ENCODE measurements around the gene NEO1. TPM values are rescaled to one million over a fixed set of nuclear protein-coding genes. Genes with fewer than 3 reads are reported as not detected.

Gene NEO1
- total and polyA plus RNA-seq, 2 experiments from 2014 or later = 39.1 to 64.0 TPM

DNA sequence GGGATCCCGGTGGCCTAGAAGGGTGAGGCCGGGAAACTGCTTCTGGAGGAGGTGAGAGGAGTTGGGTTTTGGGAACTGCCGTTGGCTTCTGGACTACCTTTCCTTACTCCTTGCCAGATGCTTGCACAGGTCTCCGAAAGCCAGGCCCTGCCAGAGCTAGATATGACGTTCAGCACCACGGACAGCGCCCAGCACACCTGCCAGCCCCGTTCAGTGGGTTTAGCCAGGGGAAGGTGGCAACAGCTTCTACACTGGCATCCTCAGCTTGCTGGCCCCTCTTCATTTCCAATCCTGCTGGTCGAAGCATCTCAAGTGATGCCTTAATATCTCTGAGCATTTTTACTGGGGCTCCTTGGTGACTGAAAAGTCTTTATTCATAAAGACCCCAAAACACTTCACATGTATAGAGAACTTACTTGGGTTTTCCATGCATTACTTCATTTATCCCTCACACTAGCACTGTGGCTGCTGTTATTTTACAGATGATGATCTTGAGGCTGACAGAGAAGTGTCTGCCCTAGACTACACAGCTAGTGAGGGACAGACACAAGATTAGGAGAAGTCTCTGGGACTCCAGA, 294.6 kb downstream of the NEO1 start:
- DNase-seq (ENCODE audit: low spot score) = peak; percentile 88
- no peaks in the 10 kb centered on the region for H3K4me1 ChIP-seq (ENCODE audit: insufficient read depth)
- no peaks in the 10 kb centered on the region for H3K9me2 ChIP-seq (replicated peaks; ENCODE audit: insufficient read depth)
- H3K9me3 ChIP-seq (ENCODE audit: low read depth) = no peaks in the 10 kb centered on the region
- no peak overlapping the region for H3K4me3 ChIP-seq
- H2AFZ ChIP-seq = no peak overlapping the region
- 31% methylated on average over 9 of the region's 9 CpGs for WGBS (ENCODE audit: low lambda C conversion rate, missing lambda C conversion rate)
- no peaks in the 10 kb centered on the region for H4K20me1 ChIP-seq (ENCODE audit: insufficient read depth, poor library complexity, severe bottlenecking)
- H3K4me2 ChIP-seq = no peak overlapping the region
- no peaks in the 10 kb centered on the region for H3K27me3 ChIP-seq
- H3K27ac ChIP-seq = no peak overlapping the region
- no peaks in the 10 kb centered on the region for H3K36me3 ChIP-seq (replicated peaks; ENCODE audit: insufficient read depth, low read depth)
- H3K79me2 ChIP-seq = no peaks in the 10 kb centered on the region
- TF ChIP-seq, protein P1, sequence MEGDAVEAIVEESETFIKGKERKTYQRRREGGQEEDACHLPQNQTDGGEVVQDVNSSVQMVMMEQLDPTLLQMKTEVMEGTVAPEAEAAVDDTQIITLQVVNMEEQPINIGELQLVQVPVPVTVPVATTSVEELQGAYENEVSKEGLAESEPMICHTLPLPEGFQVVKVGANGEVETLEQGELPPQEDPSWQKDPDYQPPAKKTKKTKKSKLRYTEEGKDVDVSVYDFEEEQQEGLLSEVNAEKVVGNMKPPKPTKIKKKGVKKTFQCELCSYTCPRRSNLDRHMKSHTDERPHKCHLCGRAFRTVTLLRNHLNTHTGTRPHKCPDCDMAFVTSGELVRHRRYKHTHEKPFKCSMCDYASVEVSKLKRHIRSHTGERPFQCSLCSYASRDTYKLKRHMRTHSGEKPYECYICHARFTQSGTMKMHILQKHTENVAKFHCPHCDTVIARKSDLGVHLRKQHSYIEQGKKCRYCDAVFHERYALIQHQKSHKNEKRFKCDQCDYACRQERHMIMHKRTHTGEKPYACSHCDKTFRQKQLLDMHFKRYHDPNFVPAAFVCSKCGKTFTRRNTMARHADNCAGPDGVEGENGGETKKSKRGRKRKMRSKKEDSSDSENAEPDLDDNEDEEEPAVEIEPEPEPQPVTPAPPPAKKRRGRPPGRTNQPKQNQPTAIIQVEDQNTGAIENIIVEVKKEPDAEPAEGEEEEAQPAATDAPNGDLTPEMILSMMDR (IDR thresholded peaks at IDR 0.05; ENCODE audit: poor library complexity) = no peak
- TF ChIP-seq EZH2phosphoT487 (IDR thresholded peaks at IDR 0.05; ENCODE audit: low read depth, severe bottlenecking, unreplicated experiment) (no peak), EZH2 (IDR thresholded peaks at IDR 0.05; ENCODE audit: borderline replicate concordance) (no peak)

DNA sequence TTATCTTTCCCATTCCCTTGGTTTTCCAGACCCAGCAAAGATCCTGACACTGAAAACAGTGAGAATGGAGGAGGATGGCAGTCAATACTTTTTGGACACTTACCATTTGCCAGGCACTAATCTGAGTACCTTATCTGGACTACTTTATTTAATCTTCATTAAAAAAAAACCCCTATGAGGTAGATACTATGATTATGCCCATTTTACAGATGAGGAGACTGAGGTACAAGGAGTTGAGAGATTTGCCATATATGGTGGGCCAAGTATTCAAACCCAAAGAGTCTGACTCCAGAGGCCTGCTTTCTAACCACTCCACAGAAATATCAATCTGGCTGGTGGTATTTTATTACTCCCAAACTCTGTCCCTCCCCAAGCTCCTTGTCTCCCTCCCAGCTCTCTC, 296.9 kb downstream of the NEO1 start:
- Histone ChIP-seq H3K9me2 (replicated peaks; ENCODE audit: insufficient read depth) (no peaks in the 10 kb centered on the region), H4K20me1 (ENCODE audit: insufficient read depth, poor library complexity, severe bottlenecking) (no peaks in the 10 kb centered on the region), H3K36me3 (replicated peaks; ENCODE audit: insufficient read depth, low read depth) (no peaks in the 10 kb centered on the region), H3K27ac (no peak overlapping the region), H3K4me1 (ENCODE audit: insufficient read depth) (no peaks in the 10 kb centered on the region), H3K4me3 (no peak overlapping the region), H2AFZ (no peak overlapping the region), H3K79me2 (no peaks in the 10 kb centered on the region), H3K9me3 (ENCODE audit: low read depth) (no peaks in the 10 kb centered on the region), H3K27me3 (no peaks in the 10 kb centered on the region), H3K4me2 (no peak overlapping the region)
- TF ChIP-seq EZH2phosphoT487 (IDR thresholded peaks at IDR 0.05; ENCODE audit: low read depth, severe bottlenecking, unreplicated experiment) (no peak), EZH2 (IDR thresholded peaks at IDR 0.05; ENCODE audit: borderline replicate concordance) (no peak)
- TF ChIP-seq, protein P1 (IDR thresholded peaks at IDR 0.05; ENCODE audit: poor library complexity) = no peak
- DNase-seq (ENCODE audit: low spot score) = no peak

DNA sequence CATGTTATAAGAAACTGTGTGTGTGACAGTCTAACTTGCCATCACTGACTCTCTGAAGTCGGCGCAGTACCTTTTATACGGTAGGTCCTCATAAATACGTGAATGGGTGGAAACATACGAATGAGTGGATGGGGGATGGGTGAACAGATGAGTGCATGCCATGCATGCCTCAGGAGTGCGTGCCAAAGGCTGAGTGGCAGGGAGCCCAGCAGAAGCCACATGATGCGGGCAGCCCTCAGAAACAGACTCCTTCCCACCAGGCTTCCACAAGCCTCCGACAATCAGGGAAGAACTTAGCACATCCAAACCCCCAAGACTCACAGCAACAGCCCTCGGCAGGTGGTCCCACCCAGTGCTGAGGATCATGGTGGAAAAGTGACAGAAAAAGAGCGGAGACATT, 299.8 kb downstream of the NEO1 start:
- no peak for TF ChIP-seq EZH2phosphoT487 (IDR thresholded peaks at IDR 0.05; ENCODE audit: low read depth, severe bottlenecking, unreplicated experiment)
- no peak for TF ChIP-seq EZH2 (IDR thresholded peaks at IDR 0.05; ENCODE audit: borderline replicate concordance)
- TF ChIP-seq, protein P1 (IDR thresholded peaks at IDR 0.05; ENCODE audit: poor library complexity) = no peak
- no peak for DNase-seq (ENCODE audit: low spot score)
- no peak overlapping the region for H3K27ac ChIP-seq
- H4K20me1 ChIP-seq (ENCODE audit: insufficient read depth, poor library complexity, severe bottlenecking) = no peaks in the 10 kb centered on the region
- H3K36me3 ChIP-seq (replicated peaks; ENCODE audit: insufficient read depth, low read depth) = no peaks in the 10 kb centered on the region
- H3K9me3 ChIP-seq (ENCODE audit: low read depth) = no peaks in the 10 kb centered on the region
- no peak overlapping the region for H3K4me3 ChIP-seq
- no peaks in the 10 kb centered on the region for H3K27me3 ChIP-seq
- H2AFZ ChIP-seq = no peak overlapping the region
- H3K79me2 ChIP-seq = no peaks in the 10 kb centered on the region
- 88% methylated on average over 10 of the region's 10 CpGs for WGBS (ENCODE audit: low lambda C conversion rate, missing lambda C conversion rate)
- no peaks in the 10 kb centered on the region for H3K9me2 ChIP-seq (replicated peaks; ENCODE audit: insufficient read depth)
- H3K4me1 ChIP-seq (ENCODE audit: insufficient read depth) = no peaks in the 10 kb centered on the region
- H3K4me2 ChIP-seq = no peak overlapping the region

DNA sequence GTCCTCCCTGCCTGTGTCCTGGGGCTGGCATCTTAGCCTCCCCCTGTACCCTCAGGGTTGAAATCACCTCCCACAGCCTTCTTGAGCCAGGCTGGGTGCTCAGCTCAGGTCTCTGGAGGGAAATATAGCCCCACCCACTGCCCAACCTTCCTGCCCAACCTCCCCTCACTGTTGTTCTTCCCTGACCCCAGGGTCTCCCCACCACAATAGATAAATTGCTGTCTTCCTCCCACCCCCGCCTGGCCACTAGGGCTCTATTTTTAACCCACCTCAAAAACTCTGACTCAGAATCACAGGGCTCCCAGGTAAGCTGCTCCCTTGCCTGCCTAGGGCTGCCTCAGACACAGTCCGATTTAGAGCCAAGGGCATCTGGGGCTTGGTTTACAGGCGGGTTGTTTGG, 301.5 kb downstream of the NEO1 start:
- WGBS (ENCODE audit: low lambda C conversion rate, missing lambda C conversion rate) = 78% methylated on average over 3 of the region's 3 CpGs
- Histone ChIP-seq H4K20me1 (ENCODE audit: insufficient read depth, poor library complexity, severe bottlenecking) (no peaks in the 10 kb centered on the region), H3K27me3 (no peaks in the 10 kb centered on the region), H3K9me2 (replicated peaks; ENCODE audit: insufficient read depth) (no peaks in the 10 kb centered on the region), H3K36me3 (replicated peaks; ENCODE audit: insufficient read depth, low read depth) (no peaks in the 10 kb centered on the region), H3K4me2 (no peak overlapping the region), H3K9me3 (ENCODE audit: low read depth) (no peaks in the 10 kb centered on the region), H3K4me3 (no peak overlapping the region), H3K4me1 (ENCODE audit: insufficient read depth) (no peaks in the 10 kb centered on the region), H3K27ac (no peak overlapping the region), H2AFZ (no peak overlapping the region), H3K79me2 (no peaks in the 10 kb centered on the region)
- no peak for DNase-seq (ENCODE audit: low spot score)
- TF ChIP-seq EZH2 (IDR thresholded peaks at IDR 0.05; ENCODE audit: borderline replicate concordance) (no peak), EZH2phosphoT487 (IDR thresholded peaks at IDR 0.05; ENCODE audit: low read depth, severe bottlenecking, unreplicated experiment) (no peak)
- TF ChIP-seq, protein P1 (IDR thresholded peaks at IDR 0.05; ENCODE audit: poor library complexity) = no peak

All from hepatocyte (in vitro differentiated cells).